Panc1 (cell line): ENCODE measurements around the gene KMT2B. TPM values are rescaled to one million over a fixed set of nuclear protein-coding genes. Genes with fewer than 3 reads are reported as not detected.

ENCODE experiments used
- ATAC-seq: fragments of 200-7000 bp; cut with Tn5 transposase; 2 replicates; pipeline ENCODE4 v1.9.1; 2020; ENCODE audit warnings: mild to moderate bottlenecking, moderate library complexity
- BruUV-seq: library from RNA; stranded (reverse); fragments of 400-500 nt; replicated peaks from 2 replicates; lab custom pipeline; 2021; lab: Mats Ljungman, UMichigan
- CTCF ChIA-PET: fragments of 300-600 bp; sonication (Branson Sonifier 250); formaldehyde crosslinking; loops from one replicate; lab custom pipeline; 2022; ENCODE audit warnings: antibody characterized with exemption; lab: Charles Lee
- POLR2A ChIA-PET: fragments of 300-600 bp; sonication (Branson Sonifier 250); formaldehyde crosslinking; loops from one replicate; lab custom pipeline; 2022; ENCODE audit warnings: antibody characterized with exemption; lab: Charles Lee
- DNase-seq: peaks from one replicate; pipeline ENCODE4 v3.0.0-alpha.2; 2010; ENCODE audit warnings: low read depth, low spot score
- H3K27ac ChIP-seq: 2 replicates; pipeline ENCODE4 v1.5.1; 2011; ENCODE audit warnings: mild to moderate bottlenecking, low read length, inconsistent platforms
- H3K27me3 ChIP-seq: fragments of 200-500 bp; sonication (Bioruptor generic); 2 replicates; pipeline ENCODE4 v1.6.0; 2014; ENCODE audit warnings: low read length, inconsistent platforms; ENCODE audit not compliant: control insufficient read depth, insufficient read depth
- H3K36me3 ChIP-seq: fragments of 200-500 bp; sonication (Bioruptor generic); 2 replicates; pipeline ENCODE4 v1.5.1; 2014; ENCODE audit warnings: inconsistent platforms, mild to moderate bottlenecking, low read length, moderate library complexity; ENCODE audit not compliant: control insufficient read depth, insufficient read depth
- H3K4me1 ChIP-seq: 2 replicates; pipeline ENCODE4 v1.5.1; 2011; ENCODE audit warnings: inconsistent platforms, mild to moderate bottlenecking, low read length, moderate library complexity; ENCODE audit not compliant: control insufficient read depth, insufficient read depth
- H3K4me3 ChIP-seq, 2 experiments: 2 replicates each; pipeline ENCODE4 v1.5.1; 2011 to 2012; ENCODE audit warnings: low read depth in 2 of 2, low read length in 2 of 2, mild to moderate bottlenecking in 2 of 2, inconsistent platforms in 1 of 2, moderate library complexity in 1 of 2
- H3K9me3 ChIP-seq: fragments of 200-500 bp; sonication (Bioruptor generic); 2 replicates; pipeline ENCODE4 v1.5.1; 2014; ENCODE audit warnings: low read depth, mild to moderate bottlenecking, inconsistent platforms, low read length, moderate library complexity; ENCODE audit not compliant: control insufficient read depth, insufficient read depth
- CTCF ChIP-seq: fragments of 450-650 bp; IDR thresholded peaks from 2 replicates; pipeline ENCODE4 v1.5.1; 2017; ENCODE audit warnings: mild to moderate bottlenecking
- POLR2AphosphoS5 ChIP-seq: IDR thresholded peaks from 2 replicates; pipeline ENCODE4 v1.6.1; 2012; ENCODE audit warnings: mild to moderate bottlenecking, low read depth, low read length, moderate library complexity
- REST ChIP-seq, 2 experiments: IDR thresholded peaks; 2 replicates each; pipeline ENCODE4 v1.6.1; 2011 to 2012; ENCODE audit warnings: low read depth in 2 of 2, control low read depth in 1 of 2, low read length in 1 of 2, mild to moderate bottlenecking in 1 of 2, moderate library complexity in 1 of 2; ENCODE audit not compliant: insufficient read depth in 1 of 2
- SIN3A ChIP-seq: IDR thresholded peaks from 2 replicates; pipeline ENCODE4 v1.6.1; 2012; ENCODE audit warnings: low read depth, mild to moderate bottlenecking, low read length, moderate library complexity, borderline replicate concordance; ENCODE audit not compliant: insufficient read depth
- TCF7L2 ChIP-seq: IDR thresholded peaks from 2 replicates; pipeline ENCODE4 v1.6.1; 2011; ENCODE audit warnings: mild to moderate bottlenecking, low read depth, low read length, inconsistent platforms
- in situ Hi-C: cut with HindIII; loops from 2 replicates; pipeline ENCODE4 v1.10.0; 2016; ENCODE audit warnings: low sequenced_read_pairs, low pct_unique_long_range_greater_than_20kb
- intact Hi-C: fragments of 100-400 bp; cut with micrococcal nuclease; formaldehyde crosslinking; loops from one replicate; pipeline ENCODE4 v1.10.0; 2022; ENCODE audit not compliant: unreplicated experiment
- total RNA-seq: library from RNA; stranded (reverse); gene quantifications from one replicate; pipeline ENCODE4 v1.2.1, GENCODE V29; 2021; ENCODE audit not compliant: unreplicated experiment

The KMT2B gene
- total RNA-seq, 1 experiment from 2014 or later = 68.8 TPM

GRCh38 chr19:35727956-35728706 is 10.3 kb downstream of the KMT2B start:
- H3K27me3 ChIP-seq = no peaks in the 10 kb centered on the region
- no peaks in the 10 kb centered on the region for H3K4me1 ChIP-seq
- POLR2A ChIA-PET = interaction anchor here (0.5 to 0.7 kb wide), 2 partner anchors 49 to 90 kb away, joined by 3 to 9 read pairs; no protein-coding TSS in a partner anchor
- DNase-seq (no peak), ATAC-seq (no peak)
- intact Hi-C loops = no loop called here
- no peaks in the 10 kb centered on the region for H3K9me3 ChIP-seq
- H3K4me3 ChIP-seq = no peak overlapping the region
- in situ Hi-C loops = no loop called here
- peaks cover 25% of the 10 kb centered on the region for H3K36me3 ChIP-seq
- H3K27ac ChIP-seq = no peak overlapping the region
- CTCF ChIA-PET = interaction anchor here (0.6 kb wide), 1 partner anchor 20 kb away, joined by 3 read pairs; the partner anchor contains the start of gene LIN37
- TF ChIP-seq CTCF = no peak
- no TSS peak for BruUV-seq

- Histone ChIP-seq H3K27ac (no peak overlapping the region), H3K4me1 (no peaks in the 10 kb centered on the region), H3K4me3 (no peak overlapping the region), H3K36me3 (peaks cover 20% of the 10 kb centered on the region), H3K9me3 (no peaks in the 10 kb centered on the region), H3K27me3 (no peaks in the 10 kb centered on the region)
- TF ChIP-seq REST (IDR thresholded peaks at IDR 0.05; ENCODE audit: insufficient read depth in 1 of 2, low read depth in 2 of 2, low read length in 1 of 2) = no peak
- TF ChIP-seq CTCF = no peak
- no peak for TF ChIP-seq POLR2AphosphoS5
- TF ChIP-seq TCF7L2 = no peak
- no peak for TF ChIP-seq SIN3A
- no TSS peak for BruUV-seq
- CTCF ChIA-PET = no interaction called here
- no peak for ATAC-seq
- in situ Hi-C loops = no loop called here
- intact Hi-C loops = no loop called here
- DNase-seq = no peak
- POLR2A ChIA-PET = no interaction called here
These were observed 11.2 kb downstream of the KMT2B start for GRCh38 chr19:35729021-35729420.
